Keratinocyte (primary cell): ENCODE data around the gene HOXB7. TPM values are rescaled to one million over a fixed set of nuclear protein-coding genes. Genes with fewer than 3 reads are reported as not detected.

ENCODE experiments used
- DNase-seq: peaks from one replicate; pipeline ENCODE4 v3.0.0-alpha.2; 2011; ENCODE audit warnings: low read depth, missing footprints, low spot score
- FAIRE-seq: peaks from 2 replicates; lab custom pipeline; 2011; peaks lifted over from hg19 to GRCh38; lab: Jason Lieb, UNC
- H2AFZ ChIP-seq: 2 replicates; pipeline ENCODE4 v1.6.0; 2012; ENCODE audit warnings: low read length, control low read depth, inconsistent platforms; ENCODE audit not compliant: control insufficient read depth
- H3K27ac ChIP-seq: 2 replicates; pipeline ENCODE4 v1.5.1; 2011; ENCODE audit warnings: low read length; ENCODE audit not compliant: control insufficient read depth, insufficient read depth
- H3K27me3 ChIP-seq: 3 replicates; pipeline ENCODE4 v1.6.0; 2011; ENCODE audit warnings: low read length; ENCODE audit not compliant: control insufficient read depth, insufficient read depth; ENCODE audit errors: extremely low read depth
- H3K36me3 ChIP-seq, 2 experiments: 2 replicates in 1 of 2; 3 replicates in 1 of 2; pipeline ENCODE4 v1.5.1; 2011; ENCODE audit warnings: low read length in 2 of 2, mild to moderate bottlenecking in 1 of 2; ENCODE audit not compliant: control insufficient read depth in 2 of 2, insufficient read depth in 2 of 2; ENCODE audit errors: extremely low read depth in 1 of 2
- H3K4me1 ChIP-seq: 3 replicates; pipeline ENCODE4 v1.5.1; 2011; ENCODE audit warnings: low read length; ENCODE audit not compliant: control insufficient read depth, insufficient read depth; ENCODE audit errors: extremely low read depth
- H3K4me2 ChIP-seq: 3 replicates; pipeline ENCODE4 v1.6.0; 2011; ENCODE audit warnings: low read depth, low read length; ENCODE audit not compliant: control insufficient read depth, insufficient read depth; ENCODE audit errors: extremely low read depth
- H3K4me3 ChIP-seq, 3 experiments: fragments of 200-600 bp in 1 of 3; sonication (generic) in 1 of 3; 2 replicates in 2 of 3; 3 replicates in 1 of 3; pipeline ENCODE4 v1.5.1; 2011 to 2016; ENCODE audit warnings: low read length in 3 of 3, mild to moderate bottlenecking in 3 of 3, control low read depth in 2 of 3, inconsistent platforms in 1 of 3, low read depth in 1 of 3, mixed read lengths in 1 of 3, mixed run types in 1 of 3, moderate library complexity in 1 of 3; ENCODE audit not compliant: control insufficient read depth in 2 of 3, insufficient read depth in 2 of 3; ENCODE audit errors: extremely low read depth in 1 of 3
- H3K79me2 ChIP-seq: 2 replicates; pipeline ENCODE4 v1.6.0; 2012; ENCODE audit warnings: low read length; ENCODE audit not compliant: control insufficient read depth, insufficient read depth
- H3K9ac ChIP-seq: 3 replicates; pipeline ENCODE4 v1.6.0; 2011; ENCODE audit warnings: low read length; ENCODE audit not compliant: control insufficient read depth, insufficient read depth; ENCODE audit errors: extremely low read depth
- H3K9me1 ChIP-seq: 3 replicates; pipeline ENCODE4 v1.6.0; 2011; ENCODE audit warnings: low read length; ENCODE audit not compliant: control insufficient read depth, insufficient read depth; ENCODE audit errors: extremely low read depth
- H3K9me3 ChIP-seq: 2 replicates; pipeline ENCODE4 v1.5.1; 2012; ENCODE audit warnings: low read depth, low read length; ENCODE audit not compliant: control insufficient read depth
- H4K20me1 ChIP-seq: 3 replicates; pipeline ENCODE4 v1.6.0; 2011; ENCODE audit warnings: low read length; ENCODE audit not compliant: control insufficient read depth, insufficient read depth; ENCODE audit errors: extremely low read depth
- EZH2 ChIP-seq: IDR thresholded peaks from one replicate; pipeline ENCODE4 v1.6.1; 2012; ENCODE audit warnings: inconsistent platforms, mild to moderate bottlenecking, low read length, moderate library complexity
- dilution Hi-C: fragments of 300-500 bp; cut with MboI; formaldehyde crosslinking; loops from one replicate; pipeline ENCODE4 v1.7.0; 2020; ENCODE audit warnings: low sequenced_read_pairs; ENCODE audit not compliant: extremely low pct_ligation_motif_present
- polyA plus RNA-seq, 5 experiments: library from polyadenylated mRNA; depleted of rRNA in 3 of 5; stranded (reverse) in 3 of 5; stranded (forward) in 1 of 5; unstranded in 1 of 5; fragments of >200 nt; gene quantifications; 1 replicate in 1 of 5; 2 replicates in 3 of 5; 3 replicates in 1 of 5; pipeline versions ENCODE4 v1.2.1 to v1.2.3, GENCODE V29; 2011 to 2012; ENCODE audit warnings: missing spikeins in 2 of 5, low read depth in 1 of 5, low replicate concordance in 1 of 5
- TF ChIP-seq, protein P1 (sequence below), 3 experiments: IDR thresholded peaks in 1 of 3; conservative IDR thresholded peaks in 1 of 3; optimal IDR thresholded peaks in 1 of 3; 2 replicates in 2 of 3; 3 replicates in 1 of 3; pipeline versions ENCODE3 to v1.5.1; 2011; ENCODE audit warnings: low read length in 3 of 3, mild to moderate bottlenecking in 3 of 3, moderate library complexity in 2 of 3, control low read depth in 1 of 3, inconsistent platforms in 1 of 3; ENCODE audit not compliant: insufficient read depth in 2 of 3; ENCODE audit errors: extremely low read depth in 1 of 3

The HOXB7 gene
- polyA plus RNA-seq, 1 donor (not counting 4 experiments of a cell fraction or from before 2014, with no cell fraction given) = 1.0 TPM

- H3K79me2 ChIP-seq = no peaks in the 10 kb centered on the region
- peak overlapping the region; percentile 69 for H3K9ac ChIP-seq
Measured at GRCh38 chr17:48611213-48611612, 396 bp upstream of the HOXB7 start.

DNA sequence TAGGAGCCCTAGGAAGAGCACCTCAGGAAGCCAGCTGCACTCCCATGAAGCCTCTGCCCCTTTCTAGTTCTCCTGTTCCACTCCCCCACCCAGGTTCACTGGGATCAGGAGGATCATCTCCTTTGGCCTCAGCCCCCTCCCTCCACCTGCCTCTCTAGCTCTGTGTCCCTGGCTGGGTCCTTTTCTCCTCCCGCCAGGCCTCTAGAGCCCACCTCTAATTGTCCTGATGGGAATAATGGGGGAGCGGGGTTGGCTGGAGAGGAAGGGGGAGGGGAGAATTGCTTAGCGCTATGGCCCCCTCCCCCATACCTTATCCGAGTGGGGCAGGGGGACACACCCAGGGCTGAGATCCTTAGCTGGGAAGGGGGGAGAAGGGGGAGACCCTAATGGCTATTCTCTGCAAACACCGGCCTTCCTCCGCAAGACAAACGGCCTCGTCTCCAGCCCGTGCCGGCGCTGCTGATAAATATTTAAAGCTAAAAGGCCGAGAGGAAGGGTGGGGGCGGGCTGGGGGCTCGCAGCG lies 997 bp downstream of the HOXB7 start:
- Histone ChIP-seq H3K4me3 (peak overlapping the region; percentile 51 to 78 (median 67)), H3K27ac (no peak overlapping the region), H3K79me2 (no peaks in the 10 kb centered on the region), H3K36me3 (no peaks in the 10 kb centered on the region), H3K4me2 (peak overlapping the region; percentile 90), H3K9me3 (no peaks in the 10 kb centered on the region), H3K9ac (no peak overlapping the region), H4K20me1 (no peaks in the 10 kb centered on the region), H3K4me1 (peaks cover 8% of the 10 kb centered on the region), H3K9me1 (no peaks in the 10 kb centered on the region), H3K27me3 (peaks cover 90% of the 10 kb centered on the region), H2AFZ (peak overlapping the region; percentile 84)
- no peak for DNase-seq
- dilution Hi-C loops = no loop called here
- TF ChIP-seq EZH2 = peak; percentile 20
- TF ChIP-seq, protein P1, sequence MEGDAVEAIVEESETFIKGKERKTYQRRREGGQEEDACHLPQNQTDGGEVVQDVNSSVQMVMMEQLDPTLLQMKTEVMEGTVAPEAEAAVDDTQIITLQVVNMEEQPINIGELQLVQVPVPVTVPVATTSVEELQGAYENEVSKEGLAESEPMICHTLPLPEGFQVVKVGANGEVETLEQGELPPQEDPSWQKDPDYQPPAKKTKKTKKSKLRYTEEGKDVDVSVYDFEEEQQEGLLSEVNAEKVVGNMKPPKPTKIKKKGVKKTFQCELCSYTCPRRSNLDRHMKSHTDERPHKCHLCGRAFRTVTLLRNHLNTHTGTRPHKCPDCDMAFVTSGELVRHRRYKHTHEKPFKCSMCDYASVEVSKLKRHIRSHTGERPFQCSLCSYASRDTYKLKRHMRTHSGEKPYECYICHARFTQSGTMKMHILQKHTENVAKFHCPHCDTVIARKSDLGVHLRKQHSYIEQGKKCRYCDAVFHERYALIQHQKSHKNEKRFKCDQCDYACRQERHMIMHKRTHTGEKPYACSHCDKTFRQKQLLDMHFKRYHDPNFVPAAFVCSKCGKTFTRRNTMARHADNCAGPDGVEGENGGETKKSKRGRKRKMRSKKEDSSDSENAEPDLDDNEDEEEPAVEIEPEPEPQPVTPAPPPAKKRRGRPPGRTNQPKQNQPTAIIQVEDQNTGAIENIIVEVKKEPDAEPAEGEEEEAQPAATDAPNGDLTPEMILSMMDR (optimal IDR thresholded peaks at IDR 0.05 in 1 of 3, IDR thresholded peaks at IDR 0.05 in 1 of 3, conservative IDR thresholded peaks at IDR 0.05 in 1 of 3; ENCODE audit: extremely low read depth in 1 of 3, insufficient read depth in 2 of 3, low read length in 3 of 3) = no peak
- FAIRE-seq = no peak

More at GRCh38 chr17:48611213-48611612, 396 bp upstream of the HOXB7 start:
- peaks cover 90% of the 10 kb centered on the region for H3K27me3 ChIP-seq
- DNase-seq (no peak), FAIRE-seq (no peak)
- H3K4me2 ChIP-seq = peak overlapping the region; percentile 90
- H3K4me3 ChIP-seq = peak overlapping the region; percentile 51 to 78 (median 67)
- dilution Hi-C loops = no loop called here
- peak overlapping the region; percentile 84 for H2AFZ ChIP-seq
- H3K27ac ChIP-seq = no peak overlapping the region
- peaks cover 2% of the 10 kb centered on the region for H3K9me1 ChIP-seq
- H3K36me3 ChIP-seq = no peaks in the 10 kb centered on the region
- TF ChIP-seq, protein P1 (optimal IDR thresholded peaks at IDR 0.05 in 1 of 3, IDR thresholded peaks at IDR 0.05 in 1 of 3, conservative IDR thresholded peaks at IDR 0.05 in 1 of 3; ENCODE audit: extremely low read depth in 1 of 3, insufficient read depth in 2 of 3, low read length in 3 of 3) = no peak
- no peak for TF ChIP-seq EZH2
- H3K9me3 ChIP-seq = no peaks in the 10 kb centered on the region
- peaks cover 8% of the 10 kb centered on the region for H3K4me1 ChIP-seq
- no peaks in the 10 kb centered on the region for H4K20me1 ChIP-seq
